ENCODE measurements around the gene MED8. TPM values are rescaled to one million over a fixed set of nuclear protein-coding genes. Genes with fewer than 3 reads are reported as not detected.
A peak's percentile ranks its signal among the peaks of the same experiment; 100 is the strongest.

MED8 gene
- total and polyA plus RNA-seq, 2 of the 8 experiments (the other 6 are each of a cell fraction or from before 2014, with no cell fraction given) = 7.0 to 20.6 TPM

DNA sequence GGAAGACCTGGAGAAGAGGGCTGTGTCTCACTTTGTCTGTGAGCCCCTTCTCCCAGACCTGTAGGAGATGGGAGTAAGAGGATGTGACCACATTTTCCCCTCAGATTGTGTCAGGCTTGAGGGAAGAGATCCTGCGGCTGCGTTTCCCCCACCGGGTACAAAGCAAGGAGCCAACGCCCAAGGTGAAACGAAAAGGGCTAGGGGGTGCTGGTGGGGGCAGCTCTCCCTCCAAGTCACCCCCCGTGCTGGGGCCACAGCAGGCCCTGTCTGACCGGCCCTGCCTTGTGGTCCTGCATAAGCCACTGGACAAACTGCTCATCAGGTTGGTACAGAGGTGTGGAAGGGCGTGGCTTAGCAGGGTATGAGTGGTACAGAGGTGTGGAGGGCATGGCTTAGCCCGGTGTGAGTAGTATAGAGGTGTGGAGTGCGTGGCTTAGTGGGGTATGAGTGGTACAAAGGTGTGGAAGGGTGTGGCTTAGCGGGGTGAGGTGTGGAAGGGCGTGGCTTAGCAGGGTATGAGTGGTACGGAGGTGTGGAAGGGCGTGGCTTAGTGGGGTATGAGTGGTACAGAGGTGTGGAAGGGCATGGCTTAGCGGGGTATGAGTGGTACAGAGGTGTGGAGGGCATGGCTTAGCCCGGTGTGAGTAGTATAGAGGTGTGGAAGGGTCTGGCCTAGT is 33.5 kb upstream of the MED8 start:
- H2AK5ac ChIP-seq (ENCODE audit: low read depth, low read length) = 0 out of 2 replicates have a peak overlapping the region, but pooled peaks have one; percentile 39
- 88% methylated on average over 16 of the region's 16 CpGs; no CpG with 5 or more reads in 1 of the 2 experiments for WGBS, 2 experiments (ENCODE audit: extremely low coverage in 1 of 2, insufficient coverage in 1 of 2, insufficient read length in 1 of 2, insufficient replicate concordance in 2 of 2, low coverage in 1 of 2, low lambda C conversion rate in 2 of 2, missing lambda C conversion rate in 1 of 2)
- TF ChIP-seq CTBP2 (IDR thresholded peaks at IDR 0.05; ENCODE audit: borderline replicate concordance, insufficient read depth, insufficient read length, low read length) (no peak), POLR2A (IDR thresholded peaks at IDR 0.05; ENCODE audit: control extremely low read depth in 1 of 2, low read depth in 2 of 2, low read length in 2 of 2) (no peak)

More for the DNA sequence above, 33.5 kb upstream of the MED8 start:
- Histone ChIP-seq H3K27me3 (replicated peaks in 1 of 4; ENCODE audit: control insufficient read depth in 3 of 4, extremely low read depth in 1 of 4, insufficient read depth in 3 of 4, low read length in 3 of 4) (no peaks in the 10 kb centered on the region), H3K27ac (ENCODE audit: low read depth, low read length) (no peak overlapping the region), H2BK5ac (ENCODE audit: low read depth, low read length) (no peak overlapping the region), H3K14ac (ENCODE audit: insufficient read length) (no peak overlapping the region), H3K18ac (ENCODE audit: extremely low read depth, low read length) (no peak overlapping the region), H3K36me3 (ENCODE audit: control insufficient read depth in 2 of 4, insufficient read depth in 4 of 4, low read length in 3 of 4) (peaks cover 5 to 39% (median 29%) of the 10 kb centered on the region in 4 experiments; a peak in 6 of 8 replicates), H2BK15ac (ENCODE audit: low read length) (no peak overlapping the region), H2BK120ac (replicated peaks; ENCODE audit: low read depth, low read length) (no peak overlapping the region), H3K4ac (replicated peaks; ENCODE audit: insufficient read length, low read depth, low read length) (no peak overlapping the region), H2BK20ac (ENCODE audit: low read length) (no peak overlapping the region), H3K56ac (replicated peaks; ENCODE audit: insufficient read length, low read depth, low read length) (no peak overlapping the region), H4K5ac (ENCODE audit: insufficient read length, low read depth, low read length) (no peak overlapping the region), H2BK12ac (ENCODE audit: low read depth, low read length) (peak overlapping the region; percentile 84; the same call in 1 of the 2 replicates), H3K9ac (replicated peaks in 1 of 4; ENCODE audit: extremely low read depth in 1 of 4, low read depth in 3 of 4, low read length in 3 of 4) (no peak overlapping the region), H4K91ac (replicated peaks; ENCODE audit: insufficient read length, low read length) (no peak overlapping the region), H3K79me1 (ENCODE audit: low read depth, low read length) (no peaks in the 10 kb centered on the region), H3K23me2 (ENCODE audit: low read depth, low read length) (peaks cover 2% of the 10 kb centered on the region; the same call in 1 of the 2 replicates), H3K4me2 (ENCODE audit: insufficient read depth in 1 of 2, low read depth in 2 of 2, low read length in 2 of 2) (no peak overlapping the region), H3K79me2 (ENCODE audit: control insufficient read depth in 1 of 2, insufficient read depth in 2 of 2, low read length in 2 of 2) (no peaks in the 10 kb centered on the region), H2AFZ (ENCODE audit: low read length) (no peak overlapping the region), H3K9me3 (ENCODE audit: insufficient read depth in 2 of 2, low read depth in 1 of 2, low read length in 1 of 2) (no peaks in the 10 kb centered on the region), H4K20me1 (replicated peaks in 1 of 2; ENCODE audit: control insufficient read depth in 1 of 2, insufficient read depth in 2 of 2, low read length in 2 of 2) (peaks cover 0 to 2% of the 10 kb centered on the region in 2 experiments), H3K4me1 (replicated peaks in 1 of 4; ENCODE audit: control insufficient read depth in 3 of 4, insufficient read depth in 4 of 4, low read length in 3 of 4) (peaks cover 0 to 8% (median 5%) of the 10 kb centered on the region in 4 experiments; a peak in 6 of 7 replicates), H4K8ac (ENCODE audit: extremely low read depth, insufficient read depth, low read length) (no peak overlapping the region), H3K4me3 (ENCODE audit: extremely low read depth in 1 of 4, insufficient read depth in 2 of 4, low read depth in 3 of 4, low read length in 4 of 4) (no peak overlapping the region), H3K23ac (ENCODE audit: insufficient read length) (no peak overlapping the region)
- ChIA-PET POLR2A (ENCODE audit: partially characterized antibody) (interaction anchor here (1.5 kb wide), 1 partner anchor 10 kb away, joined by 3 read pairs; no protein-coding TSS in a partner anchor), CTCF (ENCODE audit: partially characterized antibody) (interaction anchor here (0.6 to 3.8 kb wide), 3 partner anchors 8 to 68 kb away, joined by 3 to 16 read pairs (median 3); no protein-coding TSS in a partner anchor)
- no peak for FAIRE-seq
- DNase-seq (ENCODE audit: low read depth in 1 of 2, low spot score in 2 of 2) = no peak

Measured in H1 (cell line).